A673 (cell line): ENCODE measurements around the gene ZNF281. TPM values are rescaled to one million over a fixed set of nuclear protein-coding genes. Genes with fewer than 3 reads are reported as not detected.

Source experiments
- BruUV-seq: library from RNA; stranded (reverse); fragments of 400-500 nt; replicated peaks from 2 replicates; lab custom pipeline; 2021; lab: Mats Ljungman, UMichigan
- CTCF ChIA-PET: fragments of 300-600 bp; sonication (Branson Sonifier 250); formaldehyde crosslinking; loops from one replicate; lab custom pipeline; 2022; ENCODE audit warnings: antibody characterized with exemption; lab: Charles Lee
- POLR2A ChIA-PET: fragments of 300-600 bp; sonication (Branson Sonifier 250); formaldehyde crosslinking; loops from one replicate; lab custom pipeline; 2022; ENCODE audit warnings: antibody characterized with exemption; ENCODE audit not compliant: low non-redundant PET; lab: Charles Lee
- DNase-seq: peaks from one replicate; pipeline ENCODE4 v3.0.0-alpha.2; 2015; ENCODE audit warnings: low spot score
- H3K27ac ChIP-seq: fragments of 200-600 bp; sonication (generic); 2 replicates; pipeline ENCODE4 v1.5.1; 2016; ENCODE audit warnings: mixed run types, low read depth, mild to moderate bottlenecking, mixed read lengths, antibody characterized with exemption, low read length; ENCODE audit not compliant: poor library complexity, severe bottlenecking
- H3K27me3 ChIP-seq: fragments of 200-600 bp; sonication (generic); replicated peaks from 2 replicates; pipeline ENCODE4 v1.6.1; 2017; ENCODE audit warnings: mixed run types, low read depth, mild to moderate bottlenecking, mixed read lengths, antibody characterized with exemption, low read length; ENCODE audit not compliant: insufficient read depth, poor library complexity
- H3K36me3 ChIP-seq: fragments of 200-600 bp; sonication (generic); 2 replicates; pipeline ENCODE4 v1.6.1; 2016; ENCODE audit warnings: mixed run types, mild to moderate bottlenecking, mixed read lengths, antibody characterized with exemption, low read length; ENCODE audit not compliant: insufficient read depth, poor library complexity, severe bottlenecking
- H3K4me1 ChIP-seq: fragments of 200-600 bp; sonication (generic); 2 replicates; pipeline ENCODE4 v1.6.1; 2017; ENCODE audit warnings: mixed run types, mild to moderate bottlenecking, mixed read lengths, antibody characterized with exemption, low read length; ENCODE audit not compliant: insufficient read depth, poor library complexity, severe bottlenecking
- H3K4me3 ChIP-seq: fragments of 200-600 bp; sonication (generic); 2 replicates; pipeline ENCODE4 v1.5.1; 2016; ENCODE audit warnings: low read depth, mixed run types, mild to moderate bottlenecking, mixed read lengths, low read length; ENCODE audit not compliant: poor library complexity, severe bottlenecking
- H3K9me3 ChIP-seq: fragments of 200-600 bp; sonication (generic); 2 replicates; pipeline ENCODE4 v1.6.1; 2016; ENCODE audit warnings: mixed run types, low read depth, mild to moderate bottlenecking, mixed read lengths, antibody characterized with exemption, low read length; ENCODE audit not compliant: poor library complexity, severe bottlenecking
- CTCF ChIP-seq: fragments of 300-800, 200-600 bp; sonication (generic); conservative IDR thresholded peaks from 2 replicates; pipeline ENCODE4 v1.5.1; 2017; ENCODE audit warnings: low read depth, mild to moderate bottlenecking, antibody characterized with exemption, low read length, moderate library complexity, mixed read lengths
- EZH2 ChIP-seq: fragments of 200-600 bp; sonication (generic); IDR thresholded peaks from 2 replicates; pipeline ENCODE4 v1.6.1; 2017; ENCODE audit warnings: borderline replicate concordance, low read depth, mild to moderate bottlenecking, mixed read lengths, antibody characterized with exemption, low read length; ENCODE audit not compliant: poor library complexity, severe bottlenecking
- intact Hi-C: fragments of 100-400 bp; cut with micrococcal nuclease; formaldehyde crosslinking; loops from one replicate; pipeline ENCODE4 v1.10.0; 2022; ENCODE audit not compliant: unreplicated experiment
- total RNA-seq: library from RNA; stranded (reverse); gene quantifications from 2 replicates; pipeline ENCODE4 v1.2.3, GENCODE V29; 2021

Gene ZNF281
- total RNA-seq, 1 experiment from 2014 or later = 24.3 TPM

- ChIA-PET POLR2A (no interaction called here), CTCF (no interaction called here)
- H3K4me1 ChIP-seq = peaks cover 7% of the 10 kb centered on the region
- BruUV-seq = no TSS peak
- H3K36me3 ChIP-seq = no peaks in the 10 kb centered on the region
- TF ChIP-seq EZH2 (no peak), CTCF (no peak)
- no peaks in the 10 kb centered on the region for H3K27me3 ChIP-seq
- H3K27ac ChIP-seq = no peak overlapping the region
- intact Hi-C loops = no loop called here
- H3K4me3 ChIP-seq = no peak overlapping the region
- H3K9me3 ChIP-seq = no peaks in the 10 kb centered on the region
- DNase-seq = no peak
Measured at GRCh38 chr1:200364091-200364759, 45.6 kb downstream of the ZNF281 start.

GRCh38 chr1:200363264-200363933, 46.4 kb downstream of the ZNF281 start:
- no TSS peak for BruUV-seq
- Histone ChIP-seq H3K4me3 (no peak overlapping the region), H3K36me3 (no peaks in the 10 kb centered on the region), H3K4me1 (peaks cover 7% of the 10 kb centered on the region), H3K9me3 (no peaks in the 10 kb centered on the region), H3K27me3 (no peaks in the 10 kb centered on the region), H3K27ac (no peak overlapping the region)
- DNase-seq = no peak
- no peak for TF ChIP-seq EZH2
- TF ChIP-seq CTCF = no peak
- intact Hi-C loops = no loop called here
- ChIA-PET CTCF (no interaction called here), POLR2A (no interaction called here)

- intact Hi-C loops = no loop called here
- no peaks in the 10 kb centered on the region for H3K36me3 ChIP-seq
- CTCF ChIA-PET = no interaction called here
- no peak overlapping the region for H3K4me3 ChIP-seq
- TF ChIP-seq CTCF (no peak), EZH2 (no peak)
- H3K4me1 ChIP-seq = peaks cover 7% of the 10 kb centered on the region
- H3K9me3 ChIP-seq = no peaks in the 10 kb centered on the region
- POLR2A ChIA-PET = no interaction called here
- no peak for DNase-seq
- H3K27me3 ChIP-seq = no peaks in the 10 kb centered on the region
- H3K27ac ChIP-seq = no peak overlapping the region
- no TSS peak for BruUV-seq
Measured at GRCh38 chr1:200362421-200362820, 47.4 kb downstream of the ZNF281 start.
